ENCODE data around the gene NXN.
"Not testable (repeated sequence)": the region's sequence is repeated elsewhere in the genome, so short reads cannot be mapped to it uniquely, and the experiment has no call there.

Gene NXN

GRCh38 chr17:951325-952132, 28.0 kb downstream of the NXN start:
- no peak for DNase-seq

- no peak for DNase-seq
These were observed 29.8 kb downstream of the NXN start for GRCh38 chr17:949623-950303.

- no peak for DNase-seq
These were observed 31.2 kb downstream of the NXN start for GRCh38 chr17:948284-948852.

- no peak for DNase-seq
These were observed 32.9 kb downstream of the NXN start for GRCh38 chr17:946510-947236.

DNA sequence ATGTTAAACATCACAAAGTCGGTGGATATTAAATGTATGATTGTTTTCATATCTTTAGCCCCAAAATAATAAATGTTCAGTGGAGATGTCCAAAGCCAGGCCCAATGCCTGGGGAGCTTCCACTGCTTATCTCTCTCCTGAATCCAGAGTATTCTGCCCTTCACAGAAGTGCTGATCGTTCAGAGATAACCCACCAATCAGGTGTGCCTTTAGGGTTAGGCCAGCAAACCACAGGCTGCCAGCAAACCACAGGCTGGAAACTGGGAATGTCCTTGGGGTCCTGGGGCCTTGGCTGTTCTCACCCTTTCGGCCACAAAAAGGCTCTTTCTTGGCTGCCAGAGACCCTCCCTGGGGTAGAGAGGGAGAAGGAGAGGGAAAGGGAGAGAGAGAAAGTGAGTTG, 33.9 kb downstream of the NXN start:
- no peak for DNase-seq

GRCh38 chr17:944266-944826, 35.2 kb downstream of the NXN start:
- DNase-seq = no peak

DNA sequence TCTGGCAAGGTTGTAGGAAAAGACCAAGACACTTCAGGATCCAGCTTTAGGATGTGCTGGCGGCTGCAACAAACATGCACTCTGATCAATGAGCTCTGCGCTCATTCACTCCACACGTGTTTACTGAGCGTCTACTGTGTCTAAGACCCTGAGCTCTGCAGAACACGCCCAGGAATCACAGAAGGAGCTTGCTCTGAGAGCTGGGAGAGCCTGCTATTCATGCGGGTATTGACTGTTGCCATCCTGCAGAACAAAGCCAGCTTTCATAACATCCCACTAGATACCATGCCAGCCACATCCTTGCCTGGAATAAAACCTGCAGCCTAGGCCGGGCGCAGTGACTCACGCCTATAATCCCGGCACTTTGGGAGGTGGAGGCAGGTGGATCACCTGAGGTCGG, 44.1 kb downstream of the NXN start:
- DNase-seq = no peak

DNA sequence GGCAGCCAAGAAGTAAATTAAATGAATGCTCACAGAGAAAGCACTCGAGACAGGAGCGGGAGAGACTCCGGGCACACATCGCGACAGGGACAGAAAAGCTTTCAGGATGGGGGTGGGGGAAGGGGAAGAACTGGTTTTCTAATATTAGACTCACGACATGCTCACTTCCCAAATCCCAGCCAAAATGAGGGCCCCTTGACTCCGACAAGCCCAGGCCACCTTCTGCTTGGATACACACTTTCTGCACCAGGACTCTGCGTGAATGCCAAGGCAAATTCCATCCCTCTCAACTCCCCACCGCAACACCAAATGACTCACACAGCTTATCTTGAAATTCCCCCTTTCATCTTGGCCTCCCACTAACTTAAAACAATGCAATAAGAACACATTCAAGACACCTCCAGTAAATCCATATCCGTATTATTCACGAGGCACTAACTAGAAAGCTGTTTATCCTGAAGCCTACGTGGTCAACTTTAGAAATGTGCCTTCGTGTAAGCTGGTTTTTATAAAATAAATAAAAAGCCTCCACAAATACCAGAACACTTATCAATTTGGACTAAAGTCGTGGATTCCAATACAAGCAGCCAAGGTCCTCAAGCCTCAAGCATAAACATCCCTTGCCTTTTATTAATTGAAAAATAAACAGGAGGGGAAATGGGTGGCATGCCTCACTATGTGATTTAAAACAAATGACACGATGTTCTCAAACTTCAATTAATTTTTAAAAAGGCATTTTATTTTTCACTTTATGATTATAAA, 46.1 kb downstream of the NXN start:
- no peak for DNase-seq

DNA sequence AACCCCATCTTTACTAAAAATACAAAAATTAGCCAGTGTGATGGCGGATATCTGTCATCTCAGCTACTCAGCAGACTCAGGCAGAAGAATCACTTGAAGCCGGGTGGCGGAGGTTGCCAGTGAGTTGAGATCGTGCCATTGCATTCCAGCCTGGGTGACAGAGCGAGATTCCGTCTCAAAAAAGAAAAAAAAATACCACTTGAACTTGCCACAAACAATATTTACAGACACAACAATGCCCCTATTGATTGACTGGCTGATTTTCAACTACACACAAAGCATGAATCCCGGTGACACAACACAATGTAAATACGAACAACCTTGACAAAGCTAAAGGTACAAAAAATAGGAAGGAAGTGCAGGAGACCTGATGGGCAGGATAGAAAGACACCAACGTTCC, 49.3 kb downstream of the NXN start:
- DNase-seq = no peak

- no peak for DNase-seq
These were observed 50.0 kb downstream of the NXN start for GRCh38 chr17:929586-929985.

- peak; percentile 16 for DNase-seq
These were observed 51.7 kb downstream of the NXN start for GRCh38 chr17:927611-928461.

- no peak for DNase-seq
These were observed 53.8 kb downstream of the NXN start for GRCh38 chr17:925817-926216.

- no peak for DNase-seq
These were observed 54.7 kb downstream of the NXN start for GRCh38 chr17:924711-925475.

DNA sequence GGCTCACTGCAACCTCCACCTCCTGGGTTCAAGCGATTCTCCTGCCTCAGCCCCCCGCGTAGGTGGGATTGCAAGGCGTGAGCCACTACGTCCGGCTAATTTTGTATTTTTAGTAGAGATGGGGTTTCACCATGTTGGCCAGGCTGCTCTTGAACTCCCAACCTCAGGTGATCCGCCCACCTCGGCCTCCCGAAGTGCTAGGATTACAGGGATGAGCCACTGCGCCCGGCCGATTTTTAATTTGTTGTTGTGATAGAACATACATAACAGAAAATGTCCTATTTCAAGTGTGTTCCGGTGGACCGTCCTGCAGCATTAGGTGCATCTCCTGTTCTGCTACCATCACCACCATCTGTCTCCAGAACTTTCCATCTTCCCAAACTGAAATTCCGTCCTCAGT, 55.3 kb downstream of the NXN start:
- DNase-seq = not testable (repeated sequence)

GRCh38 chr17:923633-924032, 55.9 kb downstream of the NXN start:
- no peak for DNase-seq

GRCh38 chr17:921161-921560, 58.4 kb downstream of the NXN start:
- DNase-seq = no peak

- DNase-seq = no peak
These were observed 59.4 kb downstream of the NXN start for GRCh38 chr17:920190-920589.

- no peak for DNase-seq
These were observed 61.4 kb downstream of the NXN start for GRCh38 chr17:917941-918740.

DNA sequence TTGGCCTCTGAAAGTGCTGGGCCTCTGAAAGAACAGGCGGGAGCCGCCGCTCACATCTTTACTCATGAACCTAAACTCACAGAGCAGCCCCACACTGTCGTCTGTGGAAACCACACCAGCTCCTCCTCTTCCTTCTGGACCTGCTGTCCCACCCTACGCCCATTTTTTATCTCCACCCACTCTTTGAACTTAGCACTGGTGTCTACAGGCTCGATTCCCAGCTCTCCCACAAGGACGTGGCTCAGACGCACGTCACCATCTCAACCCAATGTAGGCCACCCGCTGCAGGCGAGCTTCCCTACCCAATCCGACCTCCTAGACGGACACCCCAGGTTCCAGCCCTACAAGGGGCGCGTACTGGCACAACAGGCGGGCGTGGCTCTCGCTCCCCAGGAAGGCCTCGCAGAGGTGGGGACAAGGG, 62.2 kb downstream of the NXN start:
- no peak for DNase-seq

- no peak for DNase-seq
These were observed 63.3 kb downstream of the NXN start for GRCh38 chr17:916315-916714.

All from COR-L47 (cell line).